Heart left ventricle (tissue), 13 donors: ENCODE measurements around the gene PANX2.

ENCODE experiments used
- POLR2A ChIP-seq, 2 donors: fragments of 450-650 bp; IDR thresholded peaks; one replicate each; pipeline ENCODE4 v1.6.1; 2017; ENCODE audit warnings: antibody characterized with exemption in 2 of 2, mild to moderate bottlenecking in 2 of 2, moderate library complexity in 2 of 2
- TF ChIP-seq, protein P1 (sequence below), 12 donors: fragments of 200-600 bp; sonication (generic) in 4 of 12; IDR thresholded peaks; one replicate each; pipeline versions ENCODE4 v1.5.0 to v1.8.0; 2018 to 2022; ENCODE audit warnings: antibody characterized with exemption in 12 of 12, mild to moderate bottlenecking in 5 of 12
- donor health status: ischemic (EF 13 %, LVEDD 7.1; RV severe dilation, severe dysfunction).
- donor health status: DM: no; HTN: yes; CAD: no.
- donor health status: DM: no; HTN: no; CAD: no.
- donor health status: ischemic (EF 25% LVEDD 6.9; RV normal size, moderate dysfunction).
- donor health status: ischemic (EF 25% LVEDD 5.7; RV mildly dilated, moderate dysfunction).
- donor health status: ischemic (EF 35%, LVEDD 5.7; RV mildly dilated, moderate dysfunction).
- donor health status: nonischemic (EF 11% LVEDD 7.7; RV severe dilation, severe dysfunction).
- donor health status: DM: yes; HTN: yes; CAD: no.
- donor health status: PGD.
- donor health status: ischemic (EF 29% LVEDD 5.4; RV normal size, mild dysfunction).
- donor health status: nonischemic (EF 23%, LVEDD 6.1; RV moderate dilation, normal function).

DNA sequence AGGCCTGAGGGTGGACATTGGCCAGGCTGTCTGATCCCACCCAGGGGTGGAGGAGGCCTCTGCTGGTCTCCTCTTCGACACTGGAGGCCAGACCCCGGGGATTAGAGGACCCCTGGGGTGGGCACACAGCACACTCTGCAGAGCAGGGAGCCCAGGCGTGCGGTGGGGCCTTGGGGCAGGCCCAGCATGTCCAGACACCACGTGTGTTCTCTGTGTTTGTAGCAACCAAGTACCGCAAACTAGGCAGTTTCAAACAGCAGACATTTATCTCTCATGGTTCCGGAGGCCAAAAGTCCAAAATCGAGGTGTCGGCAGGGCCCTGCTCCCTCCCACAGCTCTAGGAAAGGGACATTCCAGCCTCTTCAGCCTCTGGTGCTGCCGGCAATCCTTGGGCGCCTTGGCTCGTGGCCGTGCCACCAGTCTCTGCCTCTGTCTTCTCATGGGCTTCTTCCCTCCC, 1.5 kb downstream of the PANX2 start:
- TF ChIP-seq, protein P1, sequence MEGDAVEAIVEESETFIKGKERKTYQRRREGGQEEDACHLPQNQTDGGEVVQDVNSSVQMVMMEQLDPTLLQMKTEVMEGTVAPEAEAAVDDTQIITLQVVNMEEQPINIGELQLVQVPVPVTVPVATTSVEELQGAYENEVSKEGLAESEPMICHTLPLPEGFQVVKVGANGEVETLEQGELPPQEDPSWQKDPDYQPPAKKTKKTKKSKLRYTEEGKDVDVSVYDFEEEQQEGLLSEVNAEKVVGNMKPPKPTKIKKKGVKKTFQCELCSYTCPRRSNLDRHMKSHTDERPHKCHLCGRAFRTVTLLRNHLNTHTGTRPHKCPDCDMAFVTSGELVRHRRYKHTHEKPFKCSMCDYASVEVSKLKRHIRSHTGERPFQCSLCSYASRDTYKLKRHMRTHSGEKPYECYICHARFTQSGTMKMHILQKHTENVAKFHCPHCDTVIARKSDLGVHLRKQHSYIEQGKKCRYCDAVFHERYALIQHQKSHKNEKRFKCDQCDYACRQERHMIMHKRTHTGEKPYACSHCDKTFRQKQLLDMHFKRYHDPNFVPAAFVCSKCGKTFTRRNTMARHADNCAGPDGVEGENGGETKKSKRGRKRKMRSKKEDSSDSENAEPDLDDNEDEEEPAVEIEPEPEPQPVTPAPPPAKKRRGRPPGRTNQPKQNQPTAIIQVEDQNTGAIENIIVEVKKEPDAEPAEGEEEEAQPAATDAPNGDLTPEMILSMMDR (IDR thresholded peaks at IDR 0.05), result no peak
- no peak for TF ChIP-seq POLR2A (IDR thresholded peaks at IDR 0.05)
